HG03442 (cell line): Measurements from ENCODE around the gene LRP10.
A peak's percentile ranks its signal among the peaks of the same experiment; 100 is the strongest.
"Not testable (repeated sequence)": the region's sequence is repeated elsewhere in the genome, so short reads cannot be mapped to it uniquely, and the experiment has no call there.

Experiments used
- ATAC-seq: cut with Tn5 transposase; IDR thresholded peaks from one replicate; pipeline ENCODE4 v1.9.1; 2021; ENCODE audit warnings: mild to moderate bottlenecking, moderate library complexity; ENCODE audit not compliant: unreplicated experiment

LRP10 gene

DNA sequence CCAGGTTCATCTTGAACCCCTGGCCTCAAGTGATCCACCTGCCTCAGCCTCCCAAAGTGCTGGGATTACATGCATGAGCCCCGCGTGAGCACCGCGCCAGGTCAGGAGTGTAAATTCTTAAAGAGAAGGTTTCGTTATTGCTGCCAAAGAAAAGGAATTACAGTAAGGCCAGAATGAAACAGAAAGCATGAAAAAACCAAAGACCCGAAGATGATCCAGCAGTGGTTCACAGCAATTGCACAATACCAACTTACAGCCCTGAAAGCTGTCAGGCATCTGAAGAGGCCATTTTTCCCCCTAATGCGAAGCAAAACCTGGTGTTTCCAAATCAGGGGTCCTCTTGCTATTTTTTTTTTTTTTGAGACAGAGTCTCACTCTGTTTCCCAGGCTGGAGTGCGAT lies 37.1 kb downstream of the LRP10 start:
- no peak for ATAC-seq

GRCh38 chr14:22910916-22911315 lies 39.4 kb downstream of the LRP10 start:
- ATAC-seq = no peak

DNA sequence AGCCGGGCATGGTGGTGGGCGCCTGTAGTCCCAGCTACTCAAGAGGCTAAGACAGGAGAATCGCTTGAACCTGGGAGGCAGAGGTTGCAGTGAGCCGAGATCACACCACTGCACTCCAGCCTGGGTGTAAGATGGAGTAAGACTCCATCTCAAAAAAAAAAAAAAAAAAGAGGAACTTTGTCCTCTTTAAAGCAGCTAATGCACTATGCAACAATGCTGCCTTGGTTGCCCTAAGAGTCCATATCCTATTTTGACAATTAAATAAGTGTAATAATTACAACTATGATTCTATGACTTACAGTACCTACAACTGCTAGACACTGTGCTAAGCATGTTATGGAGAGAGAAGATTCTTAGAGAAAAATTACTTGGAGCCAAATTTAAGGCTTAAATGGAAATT lies 43.3 kb downstream of the LRP10 start:
- ATAC-seq = not testable (repeated sequence)

DNA sequence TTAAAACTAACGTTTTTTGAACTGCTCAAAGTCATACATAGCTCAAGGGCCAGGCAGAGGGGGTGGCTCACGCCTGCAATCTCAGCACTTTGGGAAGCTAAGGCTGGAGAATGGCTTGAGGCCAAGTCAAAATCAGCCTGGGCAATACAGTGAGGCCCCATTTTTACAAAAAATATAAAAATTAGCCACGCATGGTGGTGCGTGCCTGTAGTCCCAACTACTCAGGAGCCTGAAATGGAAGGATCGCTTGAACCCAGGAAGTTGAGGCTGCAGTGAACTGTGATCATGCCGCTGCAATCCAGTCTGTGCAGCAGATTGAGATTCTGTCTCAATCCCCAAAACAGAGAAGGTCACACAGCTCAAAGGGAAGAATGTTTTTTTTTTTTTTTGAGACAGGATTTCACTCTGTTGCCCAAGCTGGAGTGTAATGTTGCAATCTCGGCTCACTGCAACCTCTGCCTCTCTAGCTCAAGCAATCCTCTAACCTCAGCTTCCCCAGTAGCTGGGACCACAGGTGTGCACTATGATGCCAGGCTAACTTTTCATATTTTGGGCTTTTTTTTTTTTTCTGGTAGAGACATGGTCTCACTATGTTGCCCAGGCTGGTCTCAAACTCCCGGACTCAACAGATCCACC lies 44.5 kb downstream of the LRP10 start:
- ATAC-seq = no peak

GRCh38 chr14:22918804-22919600 lies 47.5 kb downstream of the LRP10 start, which contains the start of gene RBM23:
RBM23 (minus strand) TSS chr14:22919149.
- peak; percentile 87 for ATAC-seq

- ATAC-seq = no peak
Measured at GRCh38 chr14:22919601-22919921, 48.0 kb downstream of the LRP10 start.

GRCh38 chr14:22920697-22921096 lies 49.2 kb downstream of the LRP10 start:
- no peak for ATAC-seq

DNA sequence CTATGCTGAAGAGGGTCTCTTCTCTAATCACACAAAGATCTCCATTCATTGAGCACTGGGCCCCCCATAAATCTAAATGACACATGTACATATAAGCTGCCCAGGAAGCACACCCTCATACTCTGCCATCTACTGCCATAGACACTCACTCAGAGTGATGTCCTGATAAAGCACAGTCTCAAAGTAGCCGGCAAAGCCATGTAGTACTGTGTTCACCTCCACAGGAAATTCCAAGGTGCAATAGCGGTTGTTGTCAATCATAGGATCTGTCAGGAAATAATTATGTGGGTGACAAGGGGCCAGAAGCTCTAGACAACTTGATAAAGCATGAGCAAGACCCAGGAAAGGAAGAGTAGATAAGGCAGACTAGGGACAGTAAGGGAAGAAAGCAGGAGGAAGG lies 50.8 kb downstream of the LRP10 start:
- no peak for ATAC-seq

DNA sequence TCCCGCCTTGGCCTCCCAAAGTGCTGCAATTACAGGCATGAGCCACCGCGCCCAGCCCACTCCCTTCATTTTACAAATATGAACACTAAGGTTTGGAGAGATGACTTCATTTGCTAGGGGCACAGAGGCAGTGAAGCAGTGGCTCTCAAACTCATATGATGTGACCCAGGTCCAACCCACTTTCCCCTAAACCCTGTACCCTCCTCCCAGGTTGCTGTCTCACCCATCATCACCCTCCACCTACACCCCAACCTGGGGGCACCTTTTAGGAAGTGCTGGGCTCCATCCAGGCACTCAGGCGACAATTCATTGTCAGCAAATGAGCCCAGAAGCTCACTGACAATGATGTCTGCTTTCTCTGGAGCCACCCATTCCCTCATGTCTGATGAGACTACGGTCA lies 52.2 kb downstream of the LRP10 start:
- ATAC-seq = no peak

DNA sequence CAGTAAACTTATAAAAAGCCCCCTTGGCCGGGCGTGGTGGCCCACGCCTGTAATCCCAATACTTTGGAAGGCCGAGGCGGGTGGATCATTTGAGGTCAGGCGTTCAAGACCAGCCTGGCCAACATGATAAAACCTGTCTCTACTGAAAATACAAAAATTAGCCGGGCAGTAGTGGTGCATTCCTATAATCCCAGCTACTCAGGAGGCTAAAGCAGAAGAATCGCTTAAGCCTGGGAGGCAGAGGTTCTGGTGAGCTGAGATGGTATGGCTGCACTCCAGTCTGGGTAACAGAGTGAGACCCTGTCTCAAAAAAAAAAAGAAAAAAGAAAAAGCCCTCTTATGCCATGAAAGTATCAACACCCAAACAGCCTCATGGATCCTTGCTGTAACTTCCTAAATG lies 54.0 kb downstream of the LRP10 start:
- ATAC-seq = no peak

GRCh38 chr14:22926316-22926715 lies 54.8 kb downstream of the LRP10 start:
- ATAC-seq = no peak

GRCh38 chr14:22928237-22929103 lies 56.9 kb downstream of the LRP10 start:
- no peak for ATAC-seq

DNA sequence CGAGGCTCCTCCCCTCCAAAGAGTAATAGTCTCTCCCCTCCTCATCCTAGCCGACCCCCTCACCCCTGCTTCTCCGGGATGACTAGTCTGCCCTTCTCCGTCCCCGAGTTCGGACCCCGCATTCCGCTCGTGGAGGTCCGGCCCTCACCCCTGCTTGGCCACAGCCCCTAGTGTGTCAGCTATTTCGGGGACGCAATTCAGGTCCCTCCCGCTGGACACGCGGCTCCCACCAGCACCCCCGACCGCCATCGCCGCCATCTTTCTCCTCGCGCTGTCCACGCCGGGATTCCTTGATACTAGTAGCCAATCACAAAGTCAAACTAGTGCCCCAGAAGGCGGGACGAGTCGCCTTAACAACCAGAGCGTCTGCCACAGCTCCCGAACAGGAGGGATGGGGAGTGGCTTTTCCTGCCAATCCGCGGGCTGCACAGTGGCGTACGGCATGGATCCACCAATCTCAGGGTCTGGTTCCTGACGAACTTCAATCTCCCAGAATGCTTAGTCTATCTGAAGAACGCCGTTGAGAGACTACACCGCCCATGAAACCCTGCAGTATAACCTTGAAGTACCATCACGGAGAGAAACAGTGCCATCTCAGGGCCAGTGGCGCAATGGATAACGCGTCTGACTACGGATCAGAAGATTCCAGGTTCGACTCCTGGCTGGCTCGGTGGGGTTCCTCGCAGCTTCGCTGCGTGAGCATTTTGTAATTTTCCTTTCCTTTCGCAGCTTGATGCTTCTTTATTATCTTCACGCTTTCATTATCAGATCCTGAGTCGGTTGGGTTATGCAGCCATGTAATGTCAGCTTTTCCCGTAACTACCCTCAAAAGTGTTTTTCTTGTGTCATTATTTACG lies 57.8 kb downstream of the LRP10 start, which contains the start of gene PRMT5:
PRMT5 (minus strand) TSS at position 273 of the 857 bp plus-strand sequence; CDS start at position 258, 15 bp downstream.
- ATAC-seq = peak; percentile 93

GRCh38 chr14:22929961-22930364 lies 58.4 kb downstream of the LRP10 start:
- ATAC-seq = no peak
